Chondrocyte (in vitro differentiated cells): Measurements from ENCODE around the gene UBE3D. TPM values are rescaled to one million over a fixed set of nuclear protein-coding genes. Genes with fewer than 3 reads are reported as not detected.

ENCODE experiments used
- DNase-seq: peaks from one replicate; pipeline ENCODE4 v3.0.0; 2021; ENCODE audit warnings: mixed read lengths, low spot score
- H3K27ac Mint-ChIP-seq: one replicate; pipeline ENCODE4 v1.8.0; 2021; ENCODE audit warnings: mild to moderate bottlenecking, moderate library complexity, mixed read lengths; ENCODE audit not compliant: unreplicated experiment
- H3K27me3 Mint-ChIP-seq: 2 replicates; pipeline ENCODE4 v1.8.0; 2021; ENCODE audit warnings: low read depth, mixed read lengths
- H3K36me3 Mint-ChIP-seq: 2 replicates; pipeline ENCODE4 v1.8.0; 2021; ENCODE audit warnings: low read depth, mixed read lengths
- H3K4me1 Mint-ChIP-seq: 2 replicates; pipeline ENCODE4 v1.8.0; 2021; ENCODE audit warnings: low read depth, mild to moderate bottlenecking, mixed read lengths
- H3K4me3 Mint-ChIP-seq: one replicate; pipeline ENCODE4 v1.8.0; 2021; ENCODE audit warnings: mild to moderate bottlenecking, moderate library complexity, mixed read lengths; ENCODE audit not compliant: unreplicated experiment
- H3K9me3 Mint-ChIP-seq: 2 replicates; pipeline ENCODE4 v1.8.0; 2021; ENCODE audit warnings: low read depth, mixed read lengths
- CTCF ChIP-seq: fragments of 200-600 bp; sonication (generic); IDR thresholded peaks from 2 replicates; pipeline ENCODE4 v1.5.0; 2021; ENCODE audit warnings: antibody characterized with exemption, mild to moderate bottlenecking, moderate library complexity
- total RNA-seq: library from RNA; stranded (reverse); gene quantifications from 3 replicates; pipeline ENCODE4 v1.2.1, GENCODE V29; 2021

UBE3D gene
- total RNA-seq, 1 donor from 2014 or later, result 3.0 TPM

GRCh38 chr6:82870582-82871172, 195.0 kb downstream of the UBE3D start:
- DNase-seq, result no peak
- no peaks in the 10 kb centered on the region for H3K9me3 Mint-ChIP-seq
- peaks cover 7% of the 10 kb centered on the region for H3K4me1 Mint-ChIP-seq
- H3K4me3 Mint-ChIP-seq, result no peak overlapping the region
- no peaks in the 10 kb centered on the region for H3K36me3 Mint-ChIP-seq
- H3K27ac Mint-ChIP-seq, result no peak overlapping the region
- peaks cover 3% of the 10 kb centered on the region for H3K27me3 Mint-ChIP-seq
- no peak for TF ChIP-seq CTCF

GRCh38 chr6:82869493-82869892, 196.1 kb downstream of the UBE3D start:
- peaks cover 3% of the 10 kb centered on the region for H3K27me3 Mint-ChIP-seq
- H3K27ac Mint-ChIP-seq, result no peak overlapping the region
- H3K36me3 Mint-ChIP-seq, result no peaks in the 10 kb centered on the region
- TF ChIP-seq CTCF, result no peak
- H3K4me1 Mint-ChIP-seq, result peaks cover 5% of the 10 kb centered on the region
- no peak for DNase-seq
- no peaks in the 10 kb centered on the region for H3K9me3 Mint-ChIP-seq
- H3K4me3 Mint-ChIP-seq, result no peak overlapping the region

GRCh38 chr6:82867946-82868345, 197.7 kb downstream of the UBE3D start:
- Mint-ChIP-seq H3K9me3 (peaks cover 12% of the 10 kb centered on the region), H3K4me3 (no peak overlapping the region), H3K4me1 (peaks cover 9% of the 10 kb centered on the region), H3K27me3 (peaks cover 3% of the 10 kb centered on the region), H3K36me3 (peaks cover 2% of the 10 kb centered on the region), H3K27ac (no peak overlapping the region)
- no peak for DNase-seq
- TF ChIP-seq CTCF, result no peak

GRCh38 chr6:82866446-82866845, 199.2 kb downstream of the UBE3D start:
- Mint-ChIP-seq H3K9me3 (peaks cover 12% of the 10 kb centered on the region), H3K36me3 (peaks cover 2% of the 10 kb centered on the region), H3K4me1 (peaks cover 21% of the 10 kb centered on the region), H3K4me3 (no peak overlapping the region), H3K27me3 (no peaks in the 10 kb centered on the region), H3K27ac (no peak overlapping the region)
- TF ChIP-seq CTCF, result no peak
- DNase-seq, result no peak

GRCh38 chr6:82865461-82865860, 200.2 kb downstream of the UBE3D start:
- Mint-ChIP-seq H3K27me3 (no peaks in the 10 kb centered on the region), H3K36me3 (peaks cover 2% of the 10 kb centered on the region), H3K27ac (no peak overlapping the region), H3K4me3 (no peak overlapping the region), H3K4me1 (peaks cover 22% of the 10 kb centered on the region), H3K9me3 (peaks cover 12% of the 10 kb centered on the region)
- TF ChIP-seq CTCF, result no peak
- no peak for DNase-seq
